ENCODE data around the gene DGCR2.
A peak's percentile ranks its signal among the peaks of the same experiment; 100 is the strongest.

Gene DGCR2

DNA sequence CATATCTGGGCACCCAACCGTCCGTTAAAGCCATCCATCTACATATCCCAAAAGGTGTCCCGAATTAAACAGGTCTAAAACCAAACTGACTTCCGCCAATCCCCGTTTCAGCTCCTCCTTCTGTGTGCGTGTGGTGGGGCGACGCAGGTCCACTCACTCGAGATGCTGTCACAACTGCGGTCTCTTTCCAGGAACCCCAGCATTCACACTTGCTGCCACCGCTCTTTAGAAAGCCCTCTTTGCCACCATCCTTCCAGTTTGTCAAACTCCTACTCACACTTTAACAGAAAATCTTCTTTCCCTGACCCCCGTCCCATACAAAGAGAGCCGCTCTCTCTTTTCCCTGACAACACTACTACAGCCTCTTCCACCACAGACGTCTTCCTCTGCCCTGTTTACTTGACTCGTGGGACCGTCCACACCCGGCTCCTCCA lies 21.8 kb upstream of the DGCR2 start:
- DNase-seq, result peak; percentile 48

- no peak for DNase-seq
These were observed 21.0 kb upstream of the DGCR2 start for GRCh38 chr22:19143212-19143611.

- DNase-seq, result no peak
These were observed 20.2 kb upstream of the DGCR2 start for GRCh38 chr22:19142394-19142793.

GRCh38 chr22:19139974-19140373 lies 17.8 kb upstream of the DGCR2 start:
- no peak for DNase-seq

DNA sequence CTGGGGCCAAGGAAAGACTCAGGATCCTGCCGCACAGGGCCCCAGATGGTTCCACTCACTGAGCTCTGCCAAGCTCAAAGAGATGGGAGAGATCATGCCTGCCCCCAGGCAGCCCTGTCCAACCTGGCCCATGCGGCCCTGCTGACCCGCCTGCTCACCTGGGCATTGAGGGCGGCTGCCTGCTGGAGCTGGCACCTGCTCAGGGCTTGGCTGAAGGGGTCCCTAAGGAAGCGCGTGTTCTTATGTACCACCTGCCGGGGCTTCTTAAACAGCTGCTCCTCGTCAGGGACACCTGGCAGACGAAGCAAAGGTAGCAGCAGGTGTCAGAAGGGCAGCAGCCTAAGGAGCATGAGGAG lies 16.8 kb upstream of the DGCR2 start:
- no peak for DNase-seq

GRCh38 chr22:19138217-19139000 lies 16.2 kb upstream of the DGCR2 start:
- DNase-seq, result no peak

GRCh38 chr22:19137384-19138216 lies 15.4 kb upstream of the DGCR2 start:
- no peak for DNase-seq

DNA sequence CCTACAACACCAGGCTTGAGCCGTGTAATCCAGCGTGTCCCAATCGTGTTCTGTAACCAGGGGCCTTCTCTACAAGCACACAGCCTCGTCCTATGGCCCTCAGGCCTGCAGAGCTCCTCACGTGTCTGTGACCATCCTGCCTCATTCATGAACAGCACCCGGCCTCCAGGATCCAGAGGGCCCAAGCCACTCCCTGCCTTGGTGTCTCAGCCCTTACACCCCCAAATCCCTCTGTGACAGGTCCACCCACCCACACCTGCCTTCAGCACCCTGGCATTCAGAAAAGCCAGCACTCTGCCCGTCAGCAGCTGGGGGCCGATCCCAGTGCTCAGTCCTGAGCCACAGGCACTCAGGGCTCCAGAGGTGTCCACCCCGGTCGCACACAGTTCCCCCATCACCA lies 14.7 kb upstream of the DGCR2 start:
- no peak for DNase-seq

GRCh38 chr22:19134874-19135273 lies 12.7 kb upstream of the DGCR2 start:
- DNase-seq, result no peak

DNA sequence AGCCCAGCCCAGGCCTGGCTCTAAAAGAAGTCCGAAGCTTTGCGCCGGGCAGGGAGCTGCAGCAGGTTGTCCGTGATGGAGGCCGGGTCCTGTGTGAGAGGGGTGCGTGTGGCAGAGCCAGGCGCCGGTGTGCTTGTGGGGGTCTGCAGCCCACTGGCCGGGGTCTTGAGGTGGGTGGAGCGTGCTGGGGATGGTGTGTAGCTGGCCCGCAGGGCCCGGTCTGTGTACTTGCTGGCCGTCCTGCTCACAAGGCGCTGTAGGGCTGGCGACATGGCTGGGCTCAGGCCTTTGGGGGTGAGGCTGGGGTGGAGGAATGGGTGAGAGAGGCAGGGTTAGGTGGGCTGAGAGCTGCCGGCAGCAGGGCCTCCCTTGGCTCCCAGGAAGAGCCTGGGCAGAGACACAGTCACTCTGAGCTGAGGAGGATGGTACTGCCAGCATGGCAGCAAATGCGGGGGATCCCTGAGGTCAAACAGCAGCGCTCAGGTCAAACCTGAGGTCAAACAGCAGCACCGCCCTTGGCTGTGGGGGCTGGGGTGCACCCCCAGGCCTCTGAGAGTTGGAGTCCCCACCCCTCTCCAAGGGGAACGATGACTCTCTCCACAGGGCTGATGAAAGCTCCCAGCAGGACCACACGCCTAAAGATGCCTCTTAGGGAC lies 12.1 kb upstream of the DGCR2 start:
- no peak for DNase-seq

DNA sequence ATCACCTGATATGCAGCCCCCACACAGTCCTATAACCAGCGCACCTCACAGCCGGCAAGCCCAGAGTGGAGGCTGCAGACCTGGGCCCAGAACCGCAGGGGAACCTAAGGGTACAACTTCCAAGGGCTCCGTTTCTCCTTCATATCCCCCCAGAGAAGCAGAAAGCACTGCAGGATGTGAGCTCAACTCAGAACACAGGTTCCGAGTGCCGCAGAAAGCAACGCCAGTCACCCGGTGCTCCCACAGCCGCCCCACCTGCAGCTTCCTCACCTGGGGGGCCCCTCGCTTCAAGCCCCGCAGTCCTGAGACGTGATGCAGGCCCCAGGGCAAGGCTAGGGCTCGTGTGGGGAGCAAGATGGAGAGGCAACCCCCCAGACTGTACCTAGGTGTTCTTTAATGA lies 11.3 kb upstream of the DGCR2 start:
- DNase-seq, result no peak

- DNase-seq, result no peak
These were observed 10.6 kb upstream of the DGCR2 start for GRCh38 chr22:19132693-19133400.

DNA sequence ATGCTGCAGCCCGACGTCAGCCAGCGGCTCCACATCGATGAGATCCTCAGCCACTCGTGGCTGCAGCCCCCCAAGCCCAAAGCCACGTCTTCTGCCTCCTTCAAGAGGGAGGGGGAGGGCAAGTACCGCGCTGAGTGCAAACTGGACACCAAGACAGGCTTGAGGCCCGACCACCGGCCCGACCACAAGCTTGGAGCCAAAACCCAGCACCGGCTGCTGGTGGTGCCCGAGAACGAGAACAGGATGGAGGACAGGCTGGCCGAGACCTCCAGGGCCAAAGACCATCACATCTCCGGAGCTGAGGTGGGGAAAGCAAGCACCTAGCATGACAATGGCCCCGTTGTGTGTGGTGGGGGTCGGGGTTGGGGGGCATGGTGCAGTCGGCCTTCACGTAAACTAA lies 9.9 kb upstream of the DGCR2 start:
- DNase-seq, result no peak

DNA sequence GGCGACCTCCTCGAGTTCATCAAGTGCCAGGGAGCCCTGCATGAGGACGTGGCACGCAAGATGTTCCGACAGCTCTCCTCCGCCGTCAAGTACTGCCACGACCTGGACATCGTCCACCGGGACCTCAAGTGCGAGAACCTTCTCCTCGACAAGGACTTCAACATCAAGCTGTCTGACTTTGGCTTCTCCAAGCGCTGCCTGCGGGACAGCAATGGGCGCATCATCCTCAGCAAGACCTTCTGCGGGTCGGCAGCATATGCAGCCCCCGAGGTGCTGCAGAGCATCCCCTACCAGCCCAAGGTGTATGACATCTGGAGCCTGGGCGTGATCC lies 9.4 kb upstream of the DGCR2 start:
- no peak for DNase-seq

- no peak for DNase-seq
These were observed 8.9 kb upstream of the DGCR2 start, which contains the start of gene TSSK2 for GRCh38 chr22:19130959-19131684. Gene TSSK2, plus strand, starts transcription at chr22:19131308. Its CDS starts 92 bp downstream, at chr22:19131400.

- DNase-seq, result no peak
These were observed 7.7 kb upstream of the DGCR2 start for GRCh38 chr22:19129871-19130270.

- no peak for DNase-seq
These were observed 6.9 kb upstream of the DGCR2 start for GRCh38 chr22:19128946-19129727.

GRCh38 chr22:19128009-19128401 lies 5.8 kb upstream of the DGCR2 start:
- no peak for DNase-seq

GRCh38 chr22:19127329-19128008 lies 5.3 kb upstream of the DGCR2 start:
- DNase-seq, result no peak

DNA sequence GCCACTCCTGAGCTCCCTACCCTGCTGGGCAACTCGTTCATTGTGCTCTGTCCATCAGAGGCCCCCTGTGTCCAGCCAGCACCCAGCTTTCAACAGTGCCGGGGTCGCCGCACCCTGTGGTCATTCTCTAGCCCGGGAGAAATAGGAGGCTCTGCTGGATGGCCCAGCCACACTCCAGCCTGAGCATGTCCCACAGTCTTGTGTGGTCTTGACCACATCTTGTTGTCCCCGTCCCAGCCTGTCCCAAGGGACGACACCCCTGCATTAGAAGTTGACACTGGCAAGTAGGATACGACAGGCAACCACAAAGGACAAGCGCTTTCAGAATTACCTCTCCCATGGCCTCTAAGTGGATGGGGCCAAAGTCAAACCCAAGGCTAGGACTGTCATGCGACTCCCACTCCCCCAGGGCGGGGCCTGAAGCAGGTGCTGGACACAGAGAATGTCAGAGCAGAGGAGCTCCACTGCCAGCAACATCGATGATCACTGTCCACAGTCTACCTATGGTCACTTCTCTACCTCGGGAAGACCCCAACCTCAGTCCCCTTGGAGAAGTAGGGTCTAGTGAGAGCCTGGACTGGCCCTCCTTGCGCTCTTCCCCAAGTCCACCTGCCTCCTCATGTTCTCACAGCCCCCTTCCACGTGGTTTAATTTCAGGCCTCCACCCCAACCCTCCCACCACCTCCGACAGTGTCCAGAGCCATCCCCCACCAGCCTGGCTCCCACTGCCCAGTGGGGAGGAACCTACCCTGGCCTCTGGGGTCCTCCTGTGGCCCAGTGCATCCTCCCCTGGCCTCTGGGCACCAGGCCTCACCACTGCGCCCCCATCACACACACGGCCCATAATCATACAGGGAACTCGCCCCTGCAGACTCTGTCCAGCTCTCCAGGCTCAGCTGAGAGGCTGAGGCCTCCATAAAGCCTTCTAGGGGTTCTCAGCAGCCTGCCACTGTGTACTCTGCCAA lies 4.4 kb upstream of the DGCR2 start:
- no peak for DNase-seq

Measured in CD4-positive, alpha-beta T cell treated with Interleukin-17A for 1 hour (primary cell).